Sigmoid colon (tissue), 4 donors: ENCODE data around the gene RPS6KA1.

Source experiments
- CTCF ChIP-seq, 4 experiments: fragments of 450-650 bp in 3 of 4; fragments of 200-600 bp in 1 of 4; IDR thresholded peaks; one replicate each; pipeline ENCODE4 v1.5.1; 2016 to 2019; ENCODE audit warnings: antibody characterized with exemption in 4 of 4, mild to moderate bottlenecking in 3 of 4, moderate library complexity in 2 of 4
- EP300 ChIP-seq, 4 donors: sonication (generic); formaldehyde crosslinking; IDR thresholded peaks; one replicate each; pipeline ENCODE4 v1.6.1; 2017; ENCODE audit warnings: antibody characterized with exemption in 4 of 4
- POLR2A ChIP-seq, 2 donors: fragments of 450-650 bp; IDR thresholded peaks; one replicate each; pipeline ENCODE4 v1.6.1; 2016; ENCODE audit warnings: antibody characterized with exemption in 2 of 2, mild to moderate bottlenecking in 2 of 2, moderate library complexity in 2 of 2
- POLR2AphosphoS5 ChIP-seq, 4 donors: sonication (generic); formaldehyde crosslinking; IDR thresholded peaks; one replicate each; pipeline ENCODE4 v1.6.1; 2017; ENCODE audit warnings: antibody characterized with exemption in 4 of 4

- no peak for TF ChIP-seq CTCF (IDR thresholded peaks at IDR 0.05)
- TF ChIP-seq POLR2A (IDR thresholded peaks at IDR 0.05): no peak
- no peak for TF ChIP-seq POLR2AphosphoS5 (IDR thresholded peaks at IDR 0.05)
- TF ChIP-seq EP300 (IDR thresholded peaks at IDR 0.05): no peak
Observed at GRCh38 chr1:26530895-26531598, 1.5 kb downstream of the RPS6KA1 start.
